Astrocyte (in vitro differentiated cells and primary cell): ENCODE measurements around the gene SH3RF2. TPM values are rescaled to one million over a fixed set of nuclear protein-coding genes. Genes with fewer than 3 reads are reported as not detected.

Experiments
- DNase-seq: peaks from one replicate; pipeline ENCODE4 v3.0.0-alpha.2; 2010; ENCODE audit warnings: low read depth
- FAIRE-seq: peaks from 2 replicates; lab custom pipeline; 2011; peaks lifted over from hg19 to GRCh38; lab: Jason Lieb, UNC
- H2AFZ ChIP-seq: 2 replicates; pipeline ENCODE4 v1.6.0; 2012; ENCODE audit warnings: low read depth, low read length, inconsistent platforms
- H3K27ac ChIP-seq: 2 replicates; pipeline ENCODE4 v1.5.1; 2011; ENCODE audit warnings: low read depth, low read length, inconsistent platforms
- H3K27me3 ChIP-seq: 2 replicates; pipeline ENCODE4 v1.6.0; 2011; ENCODE audit warnings: low read length, inconsistent platforms; ENCODE audit not compliant: insufficient read depth
- H3K36me3 ChIP-seq: 2 replicates; pipeline ENCODE4 v1.5.1; 2011; ENCODE audit warnings: low read length, inconsistent platforms; ENCODE audit not compliant: insufficient read depth
- H3K4me1 ChIP-seq: 2 replicates; pipeline ENCODE4 v1.5.1; 2011; ENCODE audit warnings: low read length, inconsistent platforms; ENCODE audit not compliant: insufficient read depth
- H3K4me2 ChIP-seq: 2 replicates; pipeline ENCODE4 v1.6.0; 2012; ENCODE audit warnings: low read length, inconsistent platforms
- H3K4me3 ChIP-seq: 2 replicates; pipeline ENCODE4 v1.5.1; 2011; ENCODE audit warnings: low read depth, mild to moderate bottlenecking, low read length, inconsistent platforms; ENCODE audit not compliant: insufficient read depth
- H3K79me2 ChIP-seq: 2 replicates; pipeline ENCODE4 v1.6.0; 2012; ENCODE audit warnings: mild to moderate bottlenecking, low read length, inconsistent platforms; ENCODE audit not compliant: insufficient read depth
- H3K9ac ChIP-seq: 2 replicates; pipeline ENCODE4 v1.6.0; 2012; ENCODE audit warnings: mild to moderate bottlenecking, low read length, inconsistent platforms
- H3K9me3 ChIP-seq: 2 replicates; pipeline ENCODE4 v1.5.1; 2012; ENCODE audit warnings: low read depth, mild to moderate bottlenecking, low read length, inconsistent platforms; ENCODE audit not compliant: insufficient read depth
- H4K20me1 ChIP-seq: 2 replicates; pipeline ENCODE4 v1.6.0; 2012; ENCODE audit warnings: low read length, inconsistent platforms; ENCODE audit not compliant: insufficient read depth
- H3K27ac Mint-ChIP-seq: one replicate; pipeline ENCODE4 v1.8.0; 2021; ENCODE audit warnings: mild to moderate bottlenecking, mixed read lengths; ENCODE audit not compliant: unreplicated experiment
- H3K27me3 Mint-ChIP-seq: one replicate; pipeline ENCODE4 v1.8.0; 2021; ENCODE audit warnings: low read depth, mixed read lengths; ENCODE audit not compliant: unreplicated experiment
- H3K36me3 Mint-ChIP-seq: one replicate; pipeline ENCODE4 v1.8.0; 2021; ENCODE audit warnings: low read depth, mixed read lengths; ENCODE audit not compliant: unreplicated experiment
- H3K4me1 Mint-ChIP-seq: one replicate; pipeline ENCODE4 v1.8.0; 2021; ENCODE audit warnings: low read depth, mixed read lengths; ENCODE audit not compliant: unreplicated experiment
- H3K4me3 Mint-ChIP-seq: one replicate; pipeline ENCODE4 v1.8.0; 2021; ENCODE audit warnings: mild to moderate bottlenecking, moderate library complexity, mixed read lengths; ENCODE audit not compliant: unreplicated experiment
- H3K9me3 Mint-ChIP-seq: one replicate; pipeline ENCODE4 v1.8.0; 2021; ENCODE audit warnings: mild to moderate bottlenecking, mixed read lengths; ENCODE audit not compliant: unreplicated experiment
- CTCF ChIP-seq: IDR thresholded peaks from 2 replicates; pipeline ENCODE4 v1.5.1; 2011; ENCODE audit warnings: low read depth, mild to moderate bottlenecking, inconsistent platforms, low read length, moderate library complexity; ENCODE audit not compliant: insufficient read depth
- EZH2 ChIP-seq: IDR thresholded peaks from 2 replicates; pipeline ENCODE4 v1.6.1; 2012; ENCODE audit warnings: mild to moderate bottlenecking, low read length, inconsistent platforms; ENCODE audit not compliant: insufficient read depth
- total RNA-seq: library from RNA; stranded (reverse); gene quantifications from 2 replicates; pipeline ENCODE4 v1.2.1, GENCODE V29; 2021

The SH3RF2 gene
- total RNA-seq, 1 donor from 2014 or later: 12.3 TPM

DNA sequence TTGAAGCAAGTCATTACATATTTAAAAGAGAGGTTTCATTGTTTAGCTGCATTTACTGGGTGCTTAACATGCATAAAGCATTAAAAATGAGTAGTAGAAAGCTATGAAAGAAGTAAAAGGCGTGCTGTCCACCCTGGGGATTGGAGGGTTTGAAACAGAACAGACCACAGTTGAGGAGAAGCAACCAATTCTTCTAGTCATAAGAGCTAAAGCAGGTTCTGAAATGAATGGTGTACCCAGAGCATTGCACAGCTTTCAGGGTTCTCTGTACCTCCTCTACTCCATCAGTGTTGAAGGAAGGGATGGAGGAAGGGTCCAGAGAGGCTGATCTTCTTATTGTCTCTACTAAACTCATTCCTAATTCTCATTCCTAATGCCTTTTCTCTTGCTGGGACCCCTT lies 68.9 kb downstream of the SH3RF2 start:
- Histone ChIP-seq H3K9ac (no peak overlapping the region), H3K27ac (no peak overlapping the region), H2AFZ (no peak overlapping the region), H3K36me3 (no peaks in the 10 kb centered on the region), H4K20me1 (no peaks in the 10 kb centered on the region), H3K4me1 (no peaks in the 10 kb centered on the region), H3K4me3 (no peak overlapping the region), H3K9me3 (no peaks in the 10 kb centered on the region), H3K27me3 (no peaks in the 10 kb centered on the region), H3K79me2 (no peaks in the 10 kb centered on the region), H3K4me2 (no peak overlapping the region)
- no peaks in the 10 kb centered on the region for H3K27me3 Mint-ChIP-seq
- H3K4me1 Mint-ChIP-seq: peaks cover 6% of the 10 kb centered on the region
- H3K36me3 Mint-ChIP-seq: peaks cover 11% of the 10 kb centered on the region
- no peaks in the 10 kb centered on the region for H3K9me3 Mint-ChIP-seq
- no peak overlapping the region for H3K27ac Mint-ChIP-seq
- TF ChIP-seq EZH2 (no peak), CTCF (no peak)
- DNase-seq (no peak), FAIRE-seq (no peak)
- H3K4me3 Mint-ChIP-seq: no peak overlapping the region

GRCh38 chr5:146005723-146006122 lies 69.3 kb downstream of the SH3RF2 start:
- H3K4me2 ChIP-seq: no peak overlapping the region
- TF ChIP-seq CTCF: no peak
- TF ChIP-seq EZH2: no peak
- H3K9me3 Mint-ChIP-seq: no peaks in the 10 kb centered on the region
- H3K4me3 Mint-ChIP-seq: no peak overlapping the region
- FAIRE-seq (no peak), DNase-seq (no peak)
- H3K27me3 Mint-ChIP-seq: no peaks in the 10 kb centered on the region
- H3K9ac ChIP-seq: no peak overlapping the region
- no peak overlapping the region for H3K27ac ChIP-seq
- H3K79me2 ChIP-seq: no peaks in the 10 kb centered on the region
- peaks cover 14% of the 10 kb centered on the region for H3K36me3 Mint-ChIP-seq
- H3K9me3 ChIP-seq: no peaks in the 10 kb centered on the region
- peaks cover 6% of the 10 kb centered on the region for H3K4me1 Mint-ChIP-seq
- no peak overlapping the region for H2AFZ ChIP-seq
- H3K4me1 ChIP-seq: no peaks in the 10 kb centered on the region
- H3K4me3 ChIP-seq: no peak overlapping the region
- no peaks in the 10 kb centered on the region for H4K20me1 ChIP-seq
- no peaks in the 10 kb centered on the region for H3K36me3 ChIP-seq
- no peaks in the 10 kb centered on the region for H3K27me3 ChIP-seq
- H3K27ac Mint-ChIP-seq: no peak overlapping the region

- Histone ChIP-seq H3K4me2 (no peak overlapping the region), H3K4me3 (no peak overlapping the region), H3K9ac (no peak overlapping the region), H3K9me3 (no peaks in the 10 kb centered on the region), H3K27ac (no peak overlapping the region), H4K20me1 (no peaks in the 10 kb centered on the region), H3K36me3 (no peaks in the 10 kb centered on the region), H3K4me1 (no peaks in the 10 kb centered on the region), H2AFZ (no peak overlapping the region), H3K79me2 (no peaks in the 10 kb centered on the region), H3K27me3 (no peaks in the 10 kb centered on the region)
- H3K4me1 Mint-ChIP-seq: peaks cover 6% of the 10 kb centered on the region
- no peaks in the 10 kb centered on the region for H3K27me3 Mint-ChIP-seq
- H3K36me3 Mint-ChIP-seq: peaks cover 16% of the 10 kb centered on the region
- DNase-seq: no peak
- no peak for TF ChIP-seq EZH2
- no peak for TF ChIP-seq CTCF
- no peak overlapping the region for H3K4me3 Mint-ChIP-seq
- peaks cover 4% of the 10 kb centered on the region for H3K9me3 Mint-ChIP-seq
- H3K27ac Mint-ChIP-seq: no peak overlapping the region
- no peak for FAIRE-seq
Observed at GRCh38 chr5:146006470-146007190, 70.3 kb downstream of the SH3RF2 start.
